Activated effector memory CD4-positive, alpha-beta T cell treated with Interleukin-2 at 50 U/mL for 16 hours (primary cell): Measurements from ENCODE around the gene CHM.

Experiments used
- DNase-seq: peaks from one replicate; pipeline ENCODE4 v3.0.0-alpha.2; 2020

CHM gene

DNA sequence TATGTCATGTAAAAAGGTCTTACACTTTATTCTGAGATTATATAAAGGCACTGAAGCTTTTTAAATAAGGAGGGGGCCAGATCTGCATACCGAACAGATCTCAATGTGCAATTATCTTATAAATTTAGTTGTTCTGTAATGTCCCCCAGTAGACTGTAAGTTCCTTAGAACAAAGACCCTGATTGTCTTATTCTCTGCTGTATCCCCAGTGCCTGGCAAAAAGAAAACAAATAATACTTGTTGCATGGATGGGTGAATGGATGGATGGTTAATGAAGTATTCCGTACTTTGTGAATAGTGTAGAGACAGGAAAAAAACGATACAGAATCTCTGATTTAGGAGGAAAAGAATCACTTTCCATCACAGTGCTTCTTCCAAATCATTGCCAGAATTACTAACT lies 141.5 kb downstream of the CHM start:
- no peak for DNase-seq

- no peak for DNase-seq
Measured at GRCh38 chrX:85903692-85904471, 143.5 kb downstream of the CHM start.

DNA sequence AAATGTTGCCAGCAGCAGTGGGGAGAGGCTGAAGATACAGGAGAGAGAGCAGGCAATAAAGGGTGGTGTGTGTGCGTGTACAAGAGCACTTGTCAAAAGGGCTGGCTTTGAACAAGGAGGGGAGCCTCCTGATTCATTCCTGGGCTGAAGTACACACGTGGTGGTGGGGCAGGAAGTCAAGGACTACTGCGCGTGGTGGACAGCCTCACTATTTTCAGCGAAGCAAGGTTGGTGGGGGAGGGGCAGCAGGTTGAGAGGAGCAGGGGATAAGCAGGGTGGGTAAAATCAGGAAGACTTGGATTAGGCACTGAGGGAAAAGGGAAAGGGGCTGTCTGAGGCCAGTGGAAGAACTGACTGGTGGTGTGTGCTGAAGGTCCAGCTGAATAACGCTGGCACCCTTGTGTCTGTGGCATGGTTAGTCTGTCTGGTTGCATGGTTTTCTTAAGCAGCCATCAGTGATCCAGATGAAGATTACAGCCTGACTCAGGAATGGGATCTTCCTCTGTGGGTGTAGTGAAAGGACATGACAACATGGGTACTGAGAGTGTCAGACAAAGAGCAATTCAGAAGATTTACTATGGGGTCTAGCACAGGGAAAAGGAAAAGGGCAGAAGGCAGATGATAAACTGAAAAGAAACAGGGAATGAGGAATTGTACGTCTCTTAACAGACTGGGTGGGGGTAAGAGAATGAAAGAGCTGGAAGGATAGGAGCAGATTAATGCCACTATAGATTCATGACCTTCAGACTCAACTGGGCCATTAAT lies 149.8 kb downstream of the CHM start:
- no peak for DNase-seq

GRCh38 chrX:85882601-85883000 lies 164.8 kb downstream of the CHM start:
- DNase-seq, result no peak

GRCh38 chrX:85870585-85870984 lies 176.8 kb downstream of the CHM start:
- no peak for DNase-seq

GRCh38 chrX:85865324-85865723 lies 182.0 kb downstream of the CHM start:
- no peak for DNase-seq

DNA sequence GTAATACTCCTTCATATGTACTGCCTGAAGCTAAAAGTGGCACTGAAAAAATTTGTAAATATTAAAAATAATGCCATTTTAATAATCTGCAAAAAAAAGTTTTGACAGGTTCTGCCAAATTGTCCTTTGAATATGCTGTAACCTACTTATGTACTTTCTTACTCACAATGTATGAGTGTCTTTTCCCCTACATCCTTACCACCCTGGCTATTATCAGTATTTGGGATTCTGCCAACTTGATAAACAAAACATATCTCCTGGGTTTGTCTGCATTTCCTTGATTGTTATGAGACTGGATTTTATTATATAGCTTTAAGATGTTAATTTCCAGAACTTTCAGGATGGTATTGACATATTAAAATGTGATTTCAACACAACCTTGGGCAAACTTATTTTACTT lies 187.9 kb downstream of the CHM start:
- no peak for DNase-seq

DNA sequence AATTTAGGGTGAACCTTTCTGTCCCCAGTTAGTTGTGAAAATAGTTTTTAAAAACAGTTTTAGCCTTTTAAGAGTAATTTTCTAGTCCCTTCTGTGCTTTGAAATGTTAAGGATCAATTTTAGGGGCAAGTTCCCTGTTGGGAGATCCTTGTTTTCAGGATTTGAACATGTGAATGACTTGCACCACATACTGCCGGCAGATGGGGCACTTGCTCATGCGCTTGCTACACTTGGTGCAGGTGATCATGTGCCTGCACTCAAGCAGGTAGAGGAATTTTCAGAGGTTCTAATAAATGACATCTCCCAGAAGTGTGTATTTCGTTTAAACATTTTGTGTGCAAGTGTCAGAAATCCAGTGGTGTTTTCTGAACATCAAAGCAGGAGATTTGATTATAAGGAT lies 195.9 kb downstream of the CHM start:
- no peak for DNase-seq

DNA sequence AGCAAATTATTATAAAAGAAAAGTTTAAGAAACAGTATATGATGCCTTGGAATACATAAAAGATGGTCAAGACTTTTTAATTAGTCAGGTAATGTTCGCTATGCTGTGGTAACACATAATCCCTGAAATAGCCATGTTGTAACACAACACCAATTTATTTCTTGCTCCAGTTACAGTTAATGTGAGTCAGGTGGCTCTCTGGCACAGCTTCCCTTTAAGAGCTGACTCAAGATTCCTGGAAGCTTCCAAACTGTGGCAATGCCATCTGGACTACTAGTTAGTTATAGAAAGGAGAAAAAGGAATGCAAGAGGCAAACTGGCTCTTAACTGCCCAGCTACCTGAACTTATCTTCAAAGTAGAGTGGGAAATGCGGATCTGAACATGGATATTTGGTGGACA lies 210.5 kb downstream of the CHM start:
- no peak for DNase-seq

GRCh38 chrX:85828771-85829170 lies 218.6 kb downstream of the CHM start:
- DNase-seq, result no peak

DNA sequence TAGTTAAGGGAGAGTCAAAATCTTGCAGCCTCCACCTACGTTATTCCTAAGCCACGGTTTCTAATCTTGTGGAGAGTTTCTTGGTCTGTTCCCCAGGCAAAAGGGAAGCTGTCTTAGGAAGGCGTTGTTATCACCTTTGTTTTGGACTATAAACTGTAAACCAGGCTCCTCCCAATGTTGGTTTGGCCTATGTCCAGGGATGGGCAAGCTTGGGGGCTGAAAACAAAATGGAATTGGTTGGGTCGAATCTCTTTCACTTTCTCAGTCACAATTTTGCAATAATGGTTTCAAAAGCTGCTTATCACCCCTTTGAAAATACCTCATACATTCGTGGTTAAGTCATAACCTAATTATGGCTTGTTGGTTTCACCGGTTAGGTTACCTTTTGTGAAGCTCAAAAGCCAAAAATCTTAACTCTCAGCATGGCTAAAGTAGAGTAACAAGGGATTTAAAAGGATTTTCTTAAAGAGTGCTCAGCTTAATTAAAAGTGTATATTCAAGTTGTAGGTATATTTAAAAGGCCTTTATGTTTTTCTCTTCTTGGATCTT lies 232.1 kb downstream of the CHM start:
- no peak for DNase-seq
